NCI-H2196 treated with DMSO at 0.1 percent for 48 hours (cell line): Measurements from ENCODE around the gene FRS2.

Experiments
- DNase-seq: peaks from one replicate; lab custom pipeline; 2025; ENCODE audit not compliant: unreplicated experiment; lab: John Stamatoyannopoulos, UW

Gene FRS2

GRCh38 chr12:69500631-69501030 lies 30.4 kb downstream of the FRS2 start:
- DNase-seq: no peak

GRCh38 chr12:69501154-69501895 lies 31.1 kb downstream of the FRS2 start:
- no peak for DNase-seq

GRCh38 chr12:69502345-69503081 lies 32.3 kb downstream of the FRS2 start:
- no peak for DNase-seq

- no peak for DNase-seq
These were observed 37.9 kb downstream of the FRS2 start for GRCh38 chr12:69508091-69508490.

- no peak for DNase-seq
These were observed 38.4 kb downstream of the FRS2 start for GRCh38 chr12:69508621-69509020.

GRCh38 chr12:69509308-69509736 lies 39.1 kb downstream of the FRS2 start:
- no peak for DNase-seq

GRCh38 chr12:69509904-69510827 lies 40.0 kb downstream of the FRS2 start:
- DNase-seq: peak; percentile 23

- DNase-seq: no peak
These were observed 40.8 kb downstream of the FRS2 start for GRCh38 chr12:69511016-69511415.

GRCh38 chr12:69511469-69512267 lies 41.5 kb downstream of the FRS2 start:
- no peak for DNase-seq

- no peak for DNase-seq
These were observed 42.6 kb downstream of the FRS2 start for GRCh38 chr12:69512820-69513219.

- DNase-seq: no peak
These were observed 43.1 kb downstream of the FRS2 start for GRCh38 chr12:69513297-69513696.

GRCh38 chr12:69514111-69514510 lies 43.9 kb downstream of the FRS2 start:
- DNase-seq: no peak

- no peak for DNase-seq
These were observed 44.7 kb downstream of the FRS2 start for GRCh38 chr12:69514845-69515244.

GRCh38 chr12:69515394-69515930 lies 45.3 kb downstream of the FRS2 start:
- DNase-seq: no peak

- no peak for DNase-seq
These were observed 46.8 kb downstream of the FRS2 start for GRCh38 chr12:69516950-69517349.

- DNase-seq: no peak
These were observed 47.2 kb downstream of the FRS2 start for GRCh38 chr12:69517406-69517805.

- DNase-seq: no peak
These were observed 49.7 kb downstream of the FRS2 start for GRCh38 chr12:69519871-69520270.

GRCh38 chr12:69523433-69524330 lies 53.5 kb downstream of the FRS2 start:
- DNase-seq: no peak

- DNase-seq: no peak
These were observed 54.1 kb downstream of the FRS2 start for GRCh38 chr12:69524331-69524630.
